ENCODE data around the gene CRYBB1. TPM values are rescaled to one million over a fixed set of nuclear protein-coding genes. Genes with fewer than 3 reads are reported as not detected.

The CRYBB1 gene
- total RNA-seq, 4 donors from 2014 or later: 1.0 TPM; not detected in 3

GRCh38 chr22:26656891-26657851 is 39.3 kb upstream of the CRYBB1 start, which contains the start of gene MIAT:
MIAT (plus strand) TSS chr22:26657588.
- no peaks in the 10 kb centered on the region for H3K9me3 ChIP-seq
- TF ChIP-seq, protein P1, sequence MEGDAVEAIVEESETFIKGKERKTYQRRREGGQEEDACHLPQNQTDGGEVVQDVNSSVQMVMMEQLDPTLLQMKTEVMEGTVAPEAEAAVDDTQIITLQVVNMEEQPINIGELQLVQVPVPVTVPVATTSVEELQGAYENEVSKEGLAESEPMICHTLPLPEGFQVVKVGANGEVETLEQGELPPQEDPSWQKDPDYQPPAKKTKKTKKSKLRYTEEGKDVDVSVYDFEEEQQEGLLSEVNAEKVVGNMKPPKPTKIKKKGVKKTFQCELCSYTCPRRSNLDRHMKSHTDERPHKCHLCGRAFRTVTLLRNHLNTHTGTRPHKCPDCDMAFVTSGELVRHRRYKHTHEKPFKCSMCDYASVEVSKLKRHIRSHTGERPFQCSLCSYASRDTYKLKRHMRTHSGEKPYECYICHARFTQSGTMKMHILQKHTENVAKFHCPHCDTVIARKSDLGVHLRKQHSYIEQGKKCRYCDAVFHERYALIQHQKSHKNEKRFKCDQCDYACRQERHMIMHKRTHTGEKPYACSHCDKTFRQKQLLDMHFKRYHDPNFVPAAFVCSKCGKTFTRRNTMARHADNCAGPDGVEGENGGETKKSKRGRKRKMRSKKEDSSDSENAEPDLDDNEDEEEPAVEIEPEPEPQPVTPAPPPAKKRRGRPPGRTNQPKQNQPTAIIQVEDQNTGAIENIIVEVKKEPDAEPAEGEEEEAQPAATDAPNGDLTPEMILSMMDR (IDR thresholded peaks at IDR 0.05): no peak
- TF ChIP-seq POLR2A (IDR thresholded peaks at IDR 0.05): no peak
- WGBS, 2 donors: 2 to 4% methylated on average over 25 to 29 of the region's 62 CpGs
- DNase-seq: peak in 1 of 2 donors; percentile 17
- H3K36me3 ChIP-seq: no peaks in the 10 kb centered on the region
- intact Hi-C loops (cut with DNase I): no loop called here
- no peak within 1 kb of the TSS for H3K27ac ChIP-seq
- H3K4me1 ChIP-seq: peaks cover 9 to 23% of the 10 kb centered on the region in 2 donors
- H3K4me3 ChIP-seq (replicated peaks in 1 of 3): peak within 1 kb of the TSS in 1 of 3 donors; percentile 9
- peaks cover 23% of the 10 kb centered on the region for H3K27me3 ChIP-seq

DNA sequence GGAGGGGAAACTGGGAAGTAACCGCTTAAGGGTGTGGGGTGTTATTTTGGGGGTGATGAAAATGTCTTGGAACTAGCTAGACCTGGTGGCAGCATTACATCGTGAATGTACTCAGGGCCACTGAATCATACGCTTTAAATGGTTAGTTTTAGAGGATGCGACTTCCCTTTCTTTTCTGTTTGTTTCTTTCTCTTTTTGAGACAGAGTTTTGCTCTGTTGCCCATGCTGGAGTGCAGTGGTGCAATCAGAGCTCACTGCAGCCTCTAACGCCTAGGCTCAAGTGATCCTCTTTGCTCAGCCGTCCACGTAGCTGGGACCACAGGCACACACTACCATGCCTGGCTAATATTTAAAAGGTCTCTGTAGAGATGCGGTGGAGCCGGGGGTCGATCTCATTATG is 34.0 kb upstream of the CRYBB1 start:
- intact Hi-C loops (cut with DNase I): no loop called here
- 54 to 65% methylated on average over 10 of the region's 10 CpGs for WGBS, 2 donors
- H3K4me3 ChIP-seq (replicated peaks in 1 of 3): no peak overlapping the region
- H3K27me3 ChIP-seq: peaks cover under 1% of the 10 kb centered on the region
- H3K4me1 ChIP-seq: no peaks in the 10 kb centered on the region
- H3K36me3 ChIP-seq: no peaks in the 10 kb centered on the region
- no peak for TF ChIP-seq POLR2A (IDR thresholded peaks at IDR 0.05)
- TF ChIP-seq, protein P1 (IDR thresholded peaks at IDR 0.05): no peak
- no peaks in the 10 kb centered on the region for H3K9me3 ChIP-seq
- H3K27ac ChIP-seq: no peak overlapping the region
- no peak for DNase-seq

DNA sequence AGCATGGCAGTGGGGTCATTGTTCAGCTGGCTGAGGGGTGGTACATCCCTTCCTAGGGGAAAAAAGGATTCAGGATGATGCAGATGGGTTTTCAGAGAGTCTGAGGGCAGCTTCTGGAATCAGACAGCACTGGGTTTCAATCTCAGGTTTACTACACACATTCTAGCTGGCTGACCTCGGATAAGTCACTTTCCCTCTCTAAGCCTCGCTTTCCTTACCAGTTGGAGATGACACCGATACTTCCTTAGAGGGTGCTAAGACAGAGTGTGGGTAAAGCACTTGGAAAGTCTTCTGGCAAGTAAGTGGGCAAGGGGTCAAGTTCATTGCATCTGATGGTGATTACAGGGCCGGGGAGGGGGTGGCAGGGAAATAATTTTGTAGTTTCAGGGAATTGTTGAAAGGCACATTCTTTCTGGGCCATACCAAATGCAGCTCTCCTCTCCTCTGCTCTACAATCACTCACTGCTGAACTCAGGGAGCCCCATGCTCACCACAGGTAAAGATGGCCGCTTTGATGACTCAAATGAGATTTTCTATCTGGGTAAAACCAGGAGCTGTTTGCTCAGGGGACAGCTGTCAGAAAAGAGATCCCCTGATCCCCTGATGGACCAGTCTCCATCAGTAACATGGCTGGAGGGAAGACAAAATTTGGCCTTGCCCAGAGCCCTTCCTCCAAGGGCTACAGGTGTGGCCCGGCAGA is 33.0 kb upstream of the CRYBB1 start:
- Histone ChIP-seq H3K4me1 (no peaks in the 10 kb centered on the region), H3K9me3 (no peaks in the 10 kb centered on the region), H3K27ac (no peak overlapping the region), H3K4me3 (replicated peaks in 1 of 3) (no peak overlapping the region), H3K27me3 (no peaks in the 10 kb centered on the region), H3K36me3 (no peaks in the 10 kb centered on the region)
- intact Hi-C loops (cut with DNase I): no loop called here
- no peak for DNase-seq
- WGBS, 2 donors: 80 to 84% methylated on average over 6 of the region's 6 CpGs
- no peak for TF ChIP-seq POLR2A (IDR thresholded peaks at IDR 0.05)
- TF ChIP-seq, protein P1 (IDR thresholded peaks at IDR 0.05): no peak

GRCh38 chr22:26648528-26649388 is 30.9 kb upstream of the CRYBB1 start:
- no peaks in the 10 kb centered on the region for H3K9me3 ChIP-seq
- H3K27ac ChIP-seq: no peak overlapping the region
- TF ChIP-seq POLR2A (IDR thresholded peaks at IDR 0.05): no peak
- TF ChIP-seq, protein P1 (IDR thresholded peaks at IDR 0.05): no peak
- H3K4me3 ChIP-seq (replicated peaks in 1 of 3): no peak overlapping the region
- H3K4me1 ChIP-seq: peaks cover 4 to 5% of the 10 kb centered on the region in 2 donors
- 66 to 79% methylated on average over 6 of the region's 6 CpGs for WGBS, 2 donors
- H3K36me3 ChIP-seq: no peaks in the 10 kb centered on the region
- intact Hi-C loops (cut with DNase I): no loop called here
- no peak for DNase-seq
- H3K27me3 ChIP-seq: no peaks in the 10 kb centered on the region
